Measurements from ENCODE around the gene ITGB1BP1.

DNA sequence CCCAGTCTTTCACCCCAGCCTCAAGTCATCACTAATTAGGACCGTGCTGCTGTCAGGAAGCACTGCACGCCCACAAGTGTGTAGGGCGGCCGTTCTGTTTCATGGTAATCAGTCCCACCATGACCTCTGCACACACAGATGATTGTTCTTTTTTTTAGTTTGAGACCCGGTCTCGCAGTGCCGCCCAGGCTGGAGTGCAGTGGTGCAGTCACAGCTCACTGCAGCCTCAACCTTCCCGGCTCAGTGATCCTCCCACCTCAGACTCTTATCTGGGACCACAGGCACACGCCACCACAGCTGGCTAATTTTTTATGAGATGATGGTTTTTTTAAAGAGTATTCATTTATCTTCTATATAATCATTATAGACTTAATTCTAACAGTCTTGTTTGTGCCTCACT is 49.2 kb upstream of the ITGB1BP1 start:
- TF ChIP-seq, protein P1, sequence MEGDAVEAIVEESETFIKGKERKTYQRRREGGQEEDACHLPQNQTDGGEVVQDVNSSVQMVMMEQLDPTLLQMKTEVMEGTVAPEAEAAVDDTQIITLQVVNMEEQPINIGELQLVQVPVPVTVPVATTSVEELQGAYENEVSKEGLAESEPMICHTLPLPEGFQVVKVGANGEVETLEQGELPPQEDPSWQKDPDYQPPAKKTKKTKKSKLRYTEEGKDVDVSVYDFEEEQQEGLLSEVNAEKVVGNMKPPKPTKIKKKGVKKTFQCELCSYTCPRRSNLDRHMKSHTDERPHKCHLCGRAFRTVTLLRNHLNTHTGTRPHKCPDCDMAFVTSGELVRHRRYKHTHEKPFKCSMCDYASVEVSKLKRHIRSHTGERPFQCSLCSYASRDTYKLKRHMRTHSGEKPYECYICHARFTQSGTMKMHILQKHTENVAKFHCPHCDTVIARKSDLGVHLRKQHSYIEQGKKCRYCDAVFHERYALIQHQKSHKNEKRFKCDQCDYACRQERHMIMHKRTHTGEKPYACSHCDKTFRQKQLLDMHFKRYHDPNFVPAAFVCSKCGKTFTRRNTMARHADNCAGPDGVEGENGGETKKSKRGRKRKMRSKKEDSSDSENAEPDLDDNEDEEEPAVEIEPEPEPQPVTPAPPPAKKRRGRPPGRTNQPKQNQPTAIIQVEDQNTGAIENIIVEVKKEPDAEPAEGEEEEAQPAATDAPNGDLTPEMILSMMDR (IDR thresholded peaks at IDR 0.05 in 4 of 5, conservative IDR thresholded peaks at IDR 0.05 in 1 of 5), result no peak
- no peak for TF ChIP-seq POLR2A (IDR thresholded peaks at IDR 0.05)

Data from gastrocnemius medialis (tissue), 4 donors.